OCI-LY1 (cell line): ENCODE results near the gene CXXC1.

Experiments
- H2AFZ ChIP-seq: fragments of 200-600 bp; sonication (generic), shearing (Covaris generic); 2 replicates; pipeline ENCODE4 v1.6.0; 2014; ENCODE audit warnings: antibody characterized with exemption, mild to moderate bottlenecking, low read length
- H3F3A ChIP-seq: fragments of 200-600 bp; sonication (generic), shearing (Covaris generic); 2 replicates; pipeline ENCODE4 v1.6.0; 2014; ENCODE audit warnings: mild to moderate bottlenecking, antibody characterized with exemption, low read length, moderate library complexity; ENCODE audit not compliant: insufficient read depth
- H3K27ac ChIP-seq: fragments of 200-600 bp; sonication (generic); 2 replicates; pipeline ENCODE4 v1.5.1; 2014; ENCODE audit warnings: low read length, mixed run types, mild to moderate bottlenecking, low read depth; ENCODE audit not compliant: poor library complexity, severe bottlenecking
- H3K27me3 ChIP-seq: fragments of 200-600 bp; sonication (generic); 2 replicates; pipeline ENCODE4 v1.6.0; 2014; ENCODE audit warnings: antibody characterized with exemption, mild to moderate bottlenecking, low read length, moderate library complexity; ENCODE audit not compliant: insufficient read depth
- H3K36me3 ChIP-seq: fragments of 200-600 bp; sonication (generic); 2 replicates; pipeline ENCODE4 v1.6.1; 2014; ENCODE audit warnings: mild to moderate bottlenecking, antibody characterized with exemption, low read length, moderate library complexity, mixed read lengths; ENCODE audit not compliant: insufficient read depth
- H3K4me1 ChIP-seq: fragments of 200-600 bp; sonication (generic); 2 replicates; pipeline ENCODE4 v1.5.1; 2014; ENCODE audit warnings: mild to moderate bottlenecking, low read length, moderate library complexity; ENCODE audit not compliant: insufficient read depth, severe bottlenecking
- H3K4me2 ChIP-seq: fragments of 200-600 bp; sonication (generic), shearing (Covaris generic); 2 replicates; pipeline ENCODE4 v1.6.1; 2014; ENCODE audit warnings: low read length
- H3K4me3 ChIP-seq: fragments of 200-600 bp; sonication (generic); 2 replicates; pipeline ENCODE4 v1.5.1; 2014; ENCODE audit warnings: low read length, low read depth, mild to moderate bottlenecking, mixed read lengths; ENCODE audit not compliant: poor library complexity, severe bottlenecking
- H3K79me2 ChIP-seq: fragments of 200-600 bp; shearing (Covaris generic); 2 replicates; pipeline ENCODE4 v1.6.1; 2016; ENCODE audit warnings: mixed run types, low read length, mixed read lengths; ENCODE audit not compliant: insufficient read depth
- H3K9ac ChIP-seq: fragments of 200-600 bp; sonication (generic), shearing (Covaris generic); 2 replicates; pipeline ENCODE4 v1.6.1; 2014; ENCODE audit warnings: mild to moderate bottlenecking, low read length, mixed read lengths
- H3K9me2 ChIP-seq: fragments of 200-600 bp; sonication (generic), shearing (Covaris generic); 2 replicates; pipeline ENCODE4 v1.6.1; 2014; ENCODE audit warnings: low read depth, mild to moderate bottlenecking, low read length, mixed read lengths
- H3K9me3 ChIP-seq: fragments of 200-600 bp; shearing (Covaris generic); 2 replicates; pipeline ENCODE4 v1.6.1; 2014; ENCODE audit warnings: low read length, mixed read lengths
- H4K20me1 ChIP-seq: fragments of 200-600 bp; sonication (generic), shearing (Covaris generic); 2 replicates; pipeline ENCODE4 v1.6.0; 2016; ENCODE audit warnings: mild to moderate bottlenecking, low read length; ENCODE audit not compliant: insufficient read depth
- EZH2 ChIP-seq: fragments of 200-600 bp; sonication (generic), shearing (Covaris generic); IDR thresholded peaks from 2 replicates; pipeline ENCODE4 v1.8.0; 2017; ENCODE audit warnings: borderline replicate concordance, mixed run types, mild to moderate bottlenecking, antibody characterized with exemption, low read length, moderate library complexity, mixed read lengths
- TF ChIP-seq, protein P1 (sequence below): fragments of 200-600 bp; sonication (generic), shearing (Covaris generic); IDR thresholded peaks from 2 replicates; pipeline ENCODE4 v1.5.1; 2017; ENCODE audit warnings: mild to moderate bottlenecking, antibody characterized with exemption, low read length, moderate library complexity, mixed read lengths

The CXXC1 gene

GRCh38 chr18:50240080-50240563 is 47.4 kb downstream of the CXXC1 start:
- no peaks in the 10 kb centered on the region for H4K20me1 ChIP-seq
- H3K4me3 ChIP-seq, result no peak overlapping the region
- TF ChIP-seq EZH2, result no peak
- TF ChIP-seq, protein P1, sequence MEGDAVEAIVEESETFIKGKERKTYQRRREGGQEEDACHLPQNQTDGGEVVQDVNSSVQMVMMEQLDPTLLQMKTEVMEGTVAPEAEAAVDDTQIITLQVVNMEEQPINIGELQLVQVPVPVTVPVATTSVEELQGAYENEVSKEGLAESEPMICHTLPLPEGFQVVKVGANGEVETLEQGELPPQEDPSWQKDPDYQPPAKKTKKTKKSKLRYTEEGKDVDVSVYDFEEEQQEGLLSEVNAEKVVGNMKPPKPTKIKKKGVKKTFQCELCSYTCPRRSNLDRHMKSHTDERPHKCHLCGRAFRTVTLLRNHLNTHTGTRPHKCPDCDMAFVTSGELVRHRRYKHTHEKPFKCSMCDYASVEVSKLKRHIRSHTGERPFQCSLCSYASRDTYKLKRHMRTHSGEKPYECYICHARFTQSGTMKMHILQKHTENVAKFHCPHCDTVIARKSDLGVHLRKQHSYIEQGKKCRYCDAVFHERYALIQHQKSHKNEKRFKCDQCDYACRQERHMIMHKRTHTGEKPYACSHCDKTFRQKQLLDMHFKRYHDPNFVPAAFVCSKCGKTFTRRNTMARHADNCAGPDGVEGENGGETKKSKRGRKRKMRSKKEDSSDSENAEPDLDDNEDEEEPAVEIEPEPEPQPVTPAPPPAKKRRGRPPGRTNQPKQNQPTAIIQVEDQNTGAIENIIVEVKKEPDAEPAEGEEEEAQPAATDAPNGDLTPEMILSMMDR, result no peak
- no peak overlapping the region for H3K4me2 ChIP-seq
- H3K27ac ChIP-seq, result no peak overlapping the region
- no peaks in the 10 kb centered on the region for H3F3A ChIP-seq
- no peaks in the 10 kb centered on the region for H3K9me3 ChIP-seq
- no peaks in the 10 kb centered on the region; the same call in 1 of the 2 replicates for H3K36me3 ChIP-seq
- no peaks in the 10 kb centered on the region for H3K9me2 ChIP-seq
- no peaks in the 10 kb centered on the region for H3K79me2 ChIP-seq
- no peak overlapping the region for H2AFZ ChIP-seq
- no peak overlapping the region for H3K9ac ChIP-seq
- no peaks in the 10 kb centered on the region; the same call in 1 of the 2 replicates for H3K27me3 ChIP-seq
- H3K4me1 ChIP-seq, result no peaks in the 10 kb centered on the region

GRCh38 chr18:50232419-50232818 is 55.1 kb downstream of the CXXC1 start:
- TF ChIP-seq EZH2, result no peak
- TF ChIP-seq, protein P1, result no peak
- no peaks in the 10 kb centered on the region for H3K4me1 ChIP-seq
- no peak overlapping the region for H3K4me3 ChIP-seq
- H3K27me3 ChIP-seq, result no peaks in the 10 kb centered on the region; the same call in 1 of the 2 replicates
- H4K20me1 ChIP-seq, result no peaks in the 10 kb centered on the region
- H3K79me2 ChIP-seq, result no peaks in the 10 kb centered on the region
- no peak overlapping the region for H3K27ac ChIP-seq
- no peak overlapping the region for H3K9ac ChIP-seq
- H3K36me3 ChIP-seq, result no peaks in the 10 kb centered on the region
- H3K9me3 ChIP-seq, result no peaks in the 10 kb centered on the region
- H2AFZ ChIP-seq, result no peak overlapping the region
- no peaks in the 10 kb centered on the region for H3K9me2 ChIP-seq
- no peaks in the 10 kb centered on the region for H3F3A ChIP-seq
- no peak overlapping the region for H3K4me2 ChIP-seq
